SW480 (cell line): ENCODE measurements around the gene EIF4EBP3.
"Not testable (repeated sequence)": the region's sequence is repeated elsewhere in the genome, so short reads cannot be mapped to it uniquely, and the experiment has no call there.

Experiments used
- DNase-seq: peaks from one replicate; pipeline ENCODE4 v3.0.0-alpha.2; 2016; ENCODE audit warnings: low spot score

EIF4EBP3 gene

DNA sequence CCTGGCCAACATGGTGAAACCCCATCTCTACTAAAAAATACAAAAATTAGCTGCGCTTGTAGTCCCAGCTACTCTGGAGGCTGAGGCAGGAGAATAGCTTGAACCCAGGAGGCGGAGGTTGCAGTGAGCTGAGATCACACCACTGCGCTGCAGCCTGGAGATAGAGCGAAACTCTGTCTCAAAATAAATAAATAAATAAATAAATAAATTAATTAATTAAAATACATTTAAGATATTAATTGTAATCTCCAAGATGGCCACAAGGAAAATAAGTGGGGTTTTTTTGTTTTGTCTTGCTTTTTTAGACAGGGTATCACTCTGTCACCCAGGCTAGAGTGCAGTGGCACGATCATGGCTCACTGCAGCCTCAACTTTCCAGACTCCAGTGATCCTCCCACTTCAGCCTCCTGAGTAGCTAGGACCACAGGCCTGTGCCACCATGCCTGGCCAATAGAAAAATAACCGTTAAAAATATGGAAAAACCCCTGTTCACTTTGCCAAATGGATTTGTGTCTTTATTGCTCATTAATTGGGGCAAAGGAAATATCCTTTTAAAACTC is 31.8 kb downstream of the EIF4EBP3 start:
- not testable (repeated sequence) for DNase-seq

- DNase-seq = no peak
Observed at GRCh38 chr5:140587495-140587894, 40.0 kb downstream of the EIF4EBP3 start.

DNA sequence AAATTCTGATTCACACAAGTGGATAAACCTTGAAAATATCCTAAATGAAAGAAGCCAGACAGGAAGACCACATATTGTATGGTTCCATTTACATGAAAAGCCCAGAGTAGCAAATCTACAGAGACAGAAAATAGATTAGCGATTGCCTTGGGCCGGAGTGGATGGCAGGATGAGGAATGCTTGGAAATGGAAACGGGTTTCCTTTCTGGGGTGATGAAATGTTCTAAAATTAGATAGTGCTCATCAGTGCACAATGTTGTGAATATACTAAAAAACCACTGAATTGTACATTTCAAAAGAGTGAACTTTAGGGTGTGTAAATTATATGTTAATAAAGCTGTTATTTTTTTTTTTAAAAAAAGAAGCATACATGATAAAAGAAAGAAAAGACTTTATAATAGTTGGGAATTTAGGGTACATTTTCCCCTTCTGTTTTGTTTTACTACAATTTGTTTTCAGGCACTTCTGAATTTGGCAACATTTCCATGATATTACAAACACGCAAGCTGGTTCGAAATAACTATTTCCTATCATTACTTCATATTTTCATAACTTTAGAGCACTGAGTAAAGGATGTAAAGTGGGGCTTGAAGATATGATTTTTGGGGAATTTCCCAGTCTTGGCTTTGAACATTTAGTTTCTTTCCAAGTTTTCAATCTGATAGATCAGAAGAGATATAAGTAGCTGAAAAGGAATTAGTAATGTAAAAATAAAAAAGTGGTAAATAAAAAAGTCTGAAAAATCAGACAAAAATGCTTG is 41.0 kb downstream of the EIF4EBP3 start:
- no peak for DNase-seq

- no peak for DNase-seq
Observed at GRCh38 chr5:140590861-140591260, 43.4 kb downstream of the EIF4EBP3 start.

DNA sequence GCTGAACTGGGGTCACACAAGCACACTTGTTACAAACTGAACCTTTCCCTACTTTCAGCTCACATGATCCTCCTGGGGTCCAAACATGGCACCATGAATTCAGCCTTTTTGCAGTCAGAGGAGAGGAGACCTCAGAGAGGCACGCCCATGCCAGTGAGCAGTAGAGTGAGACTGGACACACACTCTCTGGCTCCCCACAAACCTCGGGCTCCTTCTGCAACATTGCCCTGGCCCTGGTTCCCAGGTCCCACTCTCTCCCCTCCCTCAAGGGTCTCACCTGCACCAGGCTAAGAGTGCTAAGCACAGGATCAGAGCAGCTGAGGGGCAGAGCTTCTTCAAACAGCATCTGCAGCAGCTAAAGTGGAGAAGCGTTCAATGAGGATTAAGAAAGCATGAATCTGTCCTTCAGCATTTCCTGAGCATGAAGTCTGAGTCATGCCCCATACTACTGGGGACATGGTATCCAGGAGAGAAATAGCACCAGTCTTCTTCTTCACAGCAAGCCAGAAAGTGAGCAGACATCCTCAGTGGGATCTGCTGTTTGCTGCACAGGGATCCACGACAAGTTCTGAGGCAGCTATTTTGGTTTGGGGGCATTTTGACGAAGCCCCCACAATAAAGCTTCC is 44.4 kb downstream of the EIF4EBP3 start:
- DNase-seq = no peak

DNA sequence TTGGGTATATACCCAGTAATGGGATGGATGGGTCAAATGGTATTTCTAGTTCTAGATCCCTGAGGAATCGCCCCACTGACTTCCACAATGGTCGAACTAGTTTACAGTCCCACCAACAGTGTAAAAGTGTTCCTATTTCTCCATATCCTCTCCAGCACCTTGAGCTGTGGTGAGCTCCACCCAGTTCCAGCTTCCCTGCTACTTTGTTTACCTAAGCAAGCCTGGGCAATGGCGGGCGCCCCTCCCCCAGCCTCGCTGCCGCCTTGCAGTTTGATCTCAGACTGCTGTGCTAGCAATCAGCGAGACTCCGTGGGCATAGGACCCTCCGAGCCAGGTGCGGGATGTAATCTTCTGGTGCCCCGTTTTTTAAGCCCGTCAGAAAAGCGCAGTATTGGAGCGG is 45.6 kb downstream of the EIF4EBP3 start:
- DNase-seq = not testable (repeated sequence)

DNA sequence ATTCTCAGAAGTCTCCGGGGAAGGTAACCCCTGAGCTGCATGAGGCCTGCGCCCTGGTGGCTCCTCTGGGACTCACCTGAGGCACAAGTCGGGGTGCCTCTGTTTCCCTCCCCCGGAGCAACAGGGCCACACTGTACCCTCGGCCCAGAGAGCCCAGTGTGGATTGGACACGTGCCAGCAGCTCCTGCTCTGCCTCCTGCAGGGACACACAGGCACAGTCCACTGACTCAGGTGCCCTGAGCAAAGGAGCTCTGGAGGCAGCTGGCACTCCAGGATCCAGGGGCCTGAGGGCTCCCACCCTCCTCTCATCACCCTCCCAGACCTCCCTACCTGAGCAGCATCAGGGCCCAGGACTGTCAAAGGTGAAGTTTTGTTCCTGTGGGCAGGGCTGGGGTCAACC is 46.7 kb downstream of the EIF4EBP3 start:
- DNase-seq = no peak

DNA sequence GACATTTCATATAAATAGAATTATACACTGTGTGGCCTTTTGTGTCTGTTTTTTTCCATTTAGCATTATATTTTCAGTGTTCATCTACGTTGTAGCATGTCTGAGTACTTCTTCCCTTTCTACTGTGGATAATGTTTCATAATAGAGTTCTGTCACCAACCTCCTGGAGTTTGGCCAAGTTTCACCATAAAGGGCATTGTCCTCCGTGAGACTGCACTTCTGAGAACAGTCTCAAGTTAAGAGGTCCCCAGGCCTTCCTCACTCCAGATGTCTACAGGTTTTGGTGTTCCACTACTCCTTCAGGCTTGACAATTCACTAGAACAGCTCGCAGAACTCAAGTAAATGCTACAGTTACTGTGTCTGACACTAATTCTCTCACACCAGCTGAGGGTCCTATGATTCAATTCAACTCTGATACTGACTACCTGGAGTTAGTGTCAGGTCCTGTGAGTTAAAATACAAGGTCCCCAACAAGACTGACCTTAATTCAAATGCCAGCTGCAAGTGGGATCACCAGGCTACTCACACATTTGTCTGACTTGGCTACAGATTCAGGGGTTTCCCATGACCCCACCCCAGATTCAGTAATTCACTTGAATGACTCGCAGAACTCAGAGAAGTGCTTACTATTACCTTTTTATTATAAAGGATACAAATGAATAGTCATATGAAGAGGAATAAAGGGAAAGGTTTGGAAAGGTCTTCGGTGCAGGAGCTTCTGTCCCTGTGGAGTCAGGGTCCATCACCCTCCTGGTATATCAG is 48.3 kb downstream of the EIF4EBP3 start:
- no peak for DNase-seq

- no peak for DNase-seq
Observed at GRCh38 chr5:140596321-140596741, 48.9 kb downstream of the EIF4EBP3 start.

- DNase-seq = no peak
Observed at GRCh38 chr5:140598836-140599235, 51.4 kb downstream of the EIF4EBP3 start.
